ENCODE data around the gene EYS.

DNA sequence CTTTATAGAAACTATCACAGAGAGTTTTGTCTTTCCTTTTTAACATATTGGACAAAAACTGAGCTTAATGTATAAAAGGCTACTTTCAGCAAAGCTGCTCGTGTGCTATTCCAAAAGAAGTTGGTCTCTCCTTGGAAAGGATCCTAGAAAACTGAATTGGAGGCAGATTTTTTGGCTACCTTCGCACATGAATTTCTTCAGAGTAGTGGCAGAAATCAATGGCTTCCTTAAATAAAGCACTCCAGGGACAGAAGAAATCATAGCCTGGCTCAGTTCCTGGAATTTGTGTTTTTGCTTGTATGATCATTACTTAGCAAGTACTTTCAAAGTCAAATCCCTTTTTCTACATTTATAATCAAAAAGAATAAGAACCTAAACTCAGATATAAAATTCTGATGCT, 1291.1 kb downstream of the EYS start:
- TF ChIP-seq, protein P1, sequence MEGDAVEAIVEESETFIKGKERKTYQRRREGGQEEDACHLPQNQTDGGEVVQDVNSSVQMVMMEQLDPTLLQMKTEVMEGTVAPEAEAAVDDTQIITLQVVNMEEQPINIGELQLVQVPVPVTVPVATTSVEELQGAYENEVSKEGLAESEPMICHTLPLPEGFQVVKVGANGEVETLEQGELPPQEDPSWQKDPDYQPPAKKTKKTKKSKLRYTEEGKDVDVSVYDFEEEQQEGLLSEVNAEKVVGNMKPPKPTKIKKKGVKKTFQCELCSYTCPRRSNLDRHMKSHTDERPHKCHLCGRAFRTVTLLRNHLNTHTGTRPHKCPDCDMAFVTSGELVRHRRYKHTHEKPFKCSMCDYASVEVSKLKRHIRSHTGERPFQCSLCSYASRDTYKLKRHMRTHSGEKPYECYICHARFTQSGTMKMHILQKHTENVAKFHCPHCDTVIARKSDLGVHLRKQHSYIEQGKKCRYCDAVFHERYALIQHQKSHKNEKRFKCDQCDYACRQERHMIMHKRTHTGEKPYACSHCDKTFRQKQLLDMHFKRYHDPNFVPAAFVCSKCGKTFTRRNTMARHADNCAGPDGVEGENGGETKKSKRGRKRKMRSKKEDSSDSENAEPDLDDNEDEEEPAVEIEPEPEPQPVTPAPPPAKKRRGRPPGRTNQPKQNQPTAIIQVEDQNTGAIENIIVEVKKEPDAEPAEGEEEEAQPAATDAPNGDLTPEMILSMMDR (IDR thresholded peaks at IDR 0.05; ENCODE audit: control extremely low read depth in 1 of 3, insufficient read depth in 1 of 3, low read depth in 1 of 3, low read length in 3 of 3), result no peak
- TF ChIP-seq EZH2 (IDR thresholded peaks at IDR 0.05; ENCODE audit: low read depth, low read length, severe bottlenecking) (no peak), HDAC2 (IDR thresholded peaks at IDR 0.05; ENCODE audit: borderline replicate concordance in 1 of 2, low read depth in 2 of 2, low read length in 2 of 2) (no peak), GTF2F1 (IDR thresholded peaks at IDR 0.05; ENCODE audit: borderline replicate concordance, low read depth, low read length) (no peak), NANOG (IDR thresholded peaks at IDR 0.05; ENCODE audit: insufficient read depth, low read depth, low read length, poor library complexity, severe bottlenecking) (no peak), JUN (IDR thresholded peaks at IDR 0.05; ENCODE audit: low read depth, low read length) (no peak)

Measured in H1 (cell line).